GM12878 (cell line): Measurements from ENCODE around the gene YWHAG. TPM values are rescaled to one million over a fixed set of nuclear protein-coding genes. Genes with fewer than 3 reads are reported as not detected.

ENCODE experiments used
- ATAC-seq: fragments of 200-7000 bp; cut with Tn5 transposase; 3 replicates; pipeline ENCODE4 v1.9.1; 2020; ENCODE audit warnings: mild to moderate bottlenecking, moderate library complexity
- BruUV-seq: library from RNA; stranded (reverse); fragments of 400-500 nt; replicated peaks from 2 replicates; lab custom pipeline; 2021; lab: Mats Ljungman, UMichigan
- CTCF ChIA-PET: fragments of 300-600 bp; sonication (Branson Sonifier 250); formaldehyde crosslinking; extraction: SDS; loops from one replicate; lab custom pipeline; 2021; ENCODE audit warnings: inconsistent platforms; lab: Yijun Ruan, JAX
- POLR2A ChIA-PET: fragments of 350-600 bp; formaldehyde crosslinking; extraction: SDS; loops from one replicate; lab custom pipeline; 2021; ENCODE audit warnings: inconsistent platforms; lab: Charles Lee
- RAD21 ChIA-PET: fragments of 300-600 bp; sonication (Branson Sonifier 250); formaldehyde crosslinking; loops from one replicate; lab custom pipeline; 2023; ENCODE audit warnings: antibody characterized with exemption; ENCODE audit not compliant: unreplicated experiment; lab: Charles Lee
- SMC1A ChIA-PET: fragments of 300-600 bp; sonication (Branson Sonifier 250); formaldehyde crosslinking; loops from one replicate; lab custom pipeline; 2023; ENCODE audit not compliant: unreplicated experiment, uncharacterized antibody; lab: Charles Lee
- DNase-seq: peaks from one replicate; pipeline ENCODE4 v3.0.0-alpha.2; 2011; ENCODE audit warnings: low read depth, low spot score
- FAIRE-seq: peaks from 3 replicates; lab custom pipeline; 2011; peaks lifted over from hg19 to GRCh38; lab: Jason Lieb, UNC
- H2AFZ ChIP-seq: 2 replicates; pipeline ENCODE4 v1.6.0; 2011; ENCODE audit warnings: low read depth, low read length, control low read depth; ENCODE audit not compliant: control insufficient read depth
- H3K27ac ChIP-seq: 2 replicates; pipeline ENCODE4 v1.5.1; 2011; ENCODE audit warnings: control low read depth; ENCODE audit not compliant: control insufficient read depth, insufficient read depth
- H3K27me3 ChIP-seq, 2 experiments: replicated peaks in 1 of 2; 2 replicates each; pipeline versions ENCODE4 v1.6.0 to v1.6.1; 2011; ENCODE audit warnings: low read length in 1 of 2; ENCODE audit not compliant: control insufficient read depth in 2 of 2, insufficient read depth in 2 of 2
- H3K36me3 ChIP-seq, 2 experiments: 2 replicates each; pipeline ENCODE4 v1.5.1; 2011; ENCODE audit warnings: low read length in 1 of 2; ENCODE audit not compliant: control insufficient read depth in 2 of 2, insufficient read depth in 2 of 2
- H3K4me1 ChIP-seq: 2 replicates; pipeline ENCODE4 v1.6.1; 2011; ENCODE audit warnings: mild to moderate bottlenecking, low read length, moderate library complexity, mixed read lengths; ENCODE audit not compliant: control insufficient read depth, insufficient read depth
- H3K4me2 ChIP-seq: 2 replicates; pipeline ENCODE4 v1.6.0; 2011; ENCODE audit warnings: control low read depth; ENCODE audit not compliant: control insufficient read depth, insufficient read depth
- H3K4me3 ChIP-seq: fragments of 200-600 bp; sonication (generic); 2 replicates; pipeline ENCODE4 v1.5.1; 2016
- H3K79me2 ChIP-seq: 2 replicates; pipeline ENCODE4 v1.6.0; 2011; ENCODE audit warnings: low read length; ENCODE audit not compliant: control insufficient read depth, insufficient read depth
- H3K9ac ChIP-seq: 2 replicates; pipeline ENCODE4 v1.8.0; 2011; ENCODE audit warnings: low read length, control low read depth, mixed read lengths; ENCODE audit not compliant: control insufficient read depth, insufficient read depth
- H3K9me3 ChIP-seq: replicated peaks from 3 replicates; pipeline ENCODE4 v1.5.1; 2011; ENCODE audit warnings: mild to moderate bottlenecking, low read length; ENCODE audit not compliant: control insufficient read depth, insufficient read depth
- H4K20me1 ChIP-seq: 2 replicates; pipeline ENCODE4 v1.6.0; 2011; ENCODE audit not compliant: control insufficient read depth, insufficient read depth
- BMI1 ChIP-seq: fragments of 450-650 bp; IDR thresholded peaks from 2 replicates; pipeline ENCODE4 v1.6.1; 2016; ENCODE audit warnings: mild to moderate bottlenecking, moderate library complexity, borderline replicate concordance
- CREM ChIP-seq: IDR thresholded peaks from 2 replicates; pipeline ENCODE4 v1.6.1; 2014; ENCODE audit warnings: antibody characterized with exemption, low read depth
- FOS ChIP-seq: IDR thresholded peaks from 3 replicates; pipeline ENCODE4 v1.6.1; 2011; ENCODE audit warnings: borderline replicate concordance; ENCODE audit not compliant: insufficient read length; ENCODE audit errors: extremely low read depth
- HCFC1 ChIP-seq: fragments of 150-350 bp; IDR thresholded peaks from 2 replicates; pipeline ENCODE4 v1.6.1; 2014; ENCODE audit warnings: low read length
- IKZF2 ChIP-seq, 2 experiments: fragments of 450-650 bp; IDR thresholded peaks; 2 replicates each; pipeline ENCODE4 v1.6.1; 2017; ENCODE audit warnings: mild to moderate bottlenecking in 2 of 2, moderate library complexity in 2 of 2
- IRF4 ChIP-seq: IDR thresholded peaks from 2 replicates; pipeline ENCODE4 v1.6.1; 2011; ENCODE audit warnings: low read depth, low read length
- MYB ChIP-seq: fragments of 150-350 bp; IDR thresholded peaks from 2 replicates; pipeline ENCODE4 v1.6.1; 2014; ENCODE audit warnings: mild to moderate bottlenecking, low read depth, low read length, borderline replicate concordance
- MYC ChIP-seq: IDR thresholded peaks from 2 replicates; pipeline ENCODE4 v1.6.1; 2011; ENCODE audit warnings: mild to moderate bottlenecking, low read length, moderate library complexity, inconsistent platforms; ENCODE audit not compliant: insufficient read depth, insufficient replicate concordance, insufficient read length, severe bottlenecking
- NFIC ChIP-seq: IDR thresholded peaks from 2 replicates; pipeline ENCODE4 v1.6.1; 2012; ENCODE audit warnings: low read depth, mild to moderate bottlenecking, inconsistent platforms, low read length, moderate library complexity
- NR2C2 ChIP-seq: IDR thresholded peaks from 2 replicates; pipeline ENCODE4 v1.6.1; 2011; ENCODE audit warnings: borderline replicate concordance, low read depth; ENCODE audit not compliant: control insufficient read depth, insufficient read length
- SIN3A ChIP-seq: IDR thresholded peaks from 2 replicates; pipeline ENCODE4 v1.6.1; 2012; ENCODE audit warnings: low read depth, low read length, improper control_type of control experiment
- SP1 ChIP-seq: IDR thresholded peaks from one replicate; pipeline ENCODE4 v1.6.1; 2011; ENCODE audit warnings: low read depth, low read length
- SREBF2 ChIP-seq: IDR thresholded peaks from 2 replicates; pipeline ENCODE4 v1.6.1; 2012; ENCODE audit warnings: mild to moderate bottlenecking, low read length
- STAT3 ChIP-seq: IDR thresholded peaks from 2 replicates; pipeline ENCODE4 v1.6.1; 2011; ENCODE audit warnings: low read depth, low read length, improper control_type of control experiment
- SUZ12 ChIP-seq: fragments of 200-600 bp; sonication (generic); IDR thresholded peaks from one replicate; pipeline ENCODE4 v1.6.1; 2018; ENCODE audit warnings: antibody characterized with exemption, mild to moderate bottlenecking; ENCODE audit not compliant: unreplicated experiment
- TAF1 ChIP-seq: IDR thresholded peaks from 2 replicates; pipeline ENCODE4 v1.6.1; 2011; ENCODE audit warnings: mild to moderate bottlenecking, low read depth, low read length, borderline replicate concordance
- YY1 ChIP-seq: IDR thresholded peaks from 2 replicates; pipeline ENCODE4 v1.6.1; 2011; ENCODE audit warnings: low read depth, mild to moderate bottlenecking, low read length
- WGBS: methylation state at CpG from one replicate; pipeline ENCODE4 v1.1.6; 2016; ENCODE audit warnings: low lambda C conversion rate; ENCODE audit not compliant: insufficient replicate concordance, insufficient coverage; ENCODE audit errors: missing lambda C conversion rate; 5-methylcytosine and 5-hydroxymethylcytosine counted together
- in situ Hi-C: fragments of 300-500 bp; cut with MboI; formaldehyde crosslinking; loops from 9 replicates; pipeline ENCODE4 v1.14.3; 2018; ENCODE audit warnings: mixed read lengths
- intact Hi-C: fragments of 100-400 bp; cut with micrococcal nuclease; formaldehyde crosslinking; loops from one replicate; pipeline ENCODE4 v1.14.2; 2022; ENCODE audit not compliant: unreplicated experiment
- polyA plus RNA-seq, 11 experiments: library from polyadenylated mRNA; depleted of rRNA in 4 of 11; unstranded in 6 of 11; stranded (reverse) in 5 of 11; fragments of >200 nt; fragmentation: Nextera tagmentation in 4 of 11; fragmentation: Illumina TruSeq in 1 of 11; extraction: Ambion mirVana in 4 of 11; extraction: Trizol in 1 of 11; gene quantifications; 1 replicate in 1 of 11; 2 replicates in 10 of 11; pipeline versions ENCODE4 v1.2.1 to v1.2.3, GENCODE V29; 2011 to 2016; ENCODE audit warnings: inconsistent platforms in 2 of 11, missing spikeins in 2 of 11, low read depth in 1 of 11
- total RNA-seq, 4 experiments: library from RNA; depleted of rRNA in 3 of 4; stranded (reverse); fragments of >200 nt in 3 of 4; fragmentation: Illumina TruSeq in 1 of 4; extraction: Trizol in 1 of 4; gene quantifications; 2 replicates each; pipeline versions ENCODE4 v1.2.1 to v1.2.3, GENCODE V29; 2013 to 2021

The YWHAG gene
- total and polyA plus RNA-seq, 10 of the 15 experiments (the other 5 are each of a cell fraction or from before 2014, with no cell fraction given): 20.2 to 157 (median 41.3) TPM

DNA sequence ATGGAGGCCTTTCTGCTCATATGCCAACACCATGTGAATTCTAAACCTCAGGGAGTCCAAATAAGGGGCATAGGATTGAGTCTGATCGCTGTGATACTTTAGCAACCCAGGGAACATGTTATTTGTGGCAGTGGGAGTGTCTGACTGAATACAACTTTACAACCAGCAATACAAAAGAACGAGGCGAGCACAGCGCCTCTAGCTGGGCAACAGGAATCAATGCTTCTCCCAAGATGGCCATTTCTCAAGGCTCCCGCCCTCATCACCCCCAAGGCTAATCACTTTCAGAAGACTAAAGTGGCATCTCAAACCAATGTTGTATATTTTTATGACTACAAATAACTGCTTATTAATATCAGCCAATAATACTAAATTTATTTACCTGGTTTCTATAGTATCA is 28.1 kb downstream of the YWHAG start:
- ChIA-PET SMC1A (no interaction called here), RAD21 (interaction anchor here (0.9 kb wide), 1 partner anchor 156 kb away, joined by 4 read pairs; no protein-coding TSS in a partner anchor), CTCF (interaction anchor here (0.5 kb wide), 1 partner anchor 200 kb away, joined by 3 read pairs; no protein-coding TSS in a partner anchor), POLR2A (interaction anchor here (0.6 to 1.1 kb wide), 2 partner anchors 11 to 45 kb away, joined by 3 read pairs; no protein-coding TSS in a partner anchor)
- Histone ChIP-seq H3K9me3 (no peaks in the 10 kb centered on the region), H3K4me1 (no peaks in the 10 kb centered on the region), H3K36me3 (peaks cover 15 to 32% of the 10 kb centered on the region in 2 experiments), H3K27me3 (no peaks in the 10 kb centered on the region), H3K4me2 (no peak overlapping the region), H3K4me3 (no peak overlapping the region), H3K9ac (no peak overlapping the region), H3K27ac (no peak overlapping the region), H4K20me1 (peaks cover 12% of the 10 kb centered on the region), H3K79me2 (peaks cover 40% of the 10 kb centered on the region), H2AFZ (no peak overlapping the region)
- no peak for DNase-seq
- no peak for FAIRE-seq
- no TSS peak for BruUV-seq
- ATAC-seq: no peak
- in situ Hi-C loops: no loop called here
- 95% methylated on average over 5 of the region's 5 CpGs for WGBS
- TF ChIP-seq TAF1 (no peak), MYB (no peak), STAT3 (no peak), NR2C2 (no peak), SIN3A (no peak), SP1 (no peak), IRF4 (no peak), HCFC1 (no peak), IKZF2 (IDR thresholded peaks at IDR 0.05) (no peak)
- intact Hi-C loops: no loop called here

DNA sequence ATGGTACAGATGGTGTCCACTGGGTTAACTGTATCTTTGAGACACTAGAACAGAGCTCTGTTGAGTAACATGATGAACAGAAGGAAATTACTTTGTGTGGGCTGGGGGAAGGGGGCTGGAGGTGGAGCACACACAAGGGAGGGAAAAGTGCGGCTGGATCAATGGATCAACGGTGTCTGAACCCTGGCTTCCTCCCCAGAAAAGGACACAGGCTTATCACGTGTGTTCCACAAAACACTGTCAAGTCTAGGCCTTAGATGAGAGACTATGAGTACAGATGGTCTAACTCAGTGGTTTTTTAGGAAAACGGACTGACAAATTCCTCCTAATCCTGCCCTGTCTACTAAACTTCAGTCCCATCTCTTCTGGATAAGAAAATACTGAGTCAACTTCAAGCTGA is 28.5 kb downstream of the YWHAG start:
- peaks cover 36% of the 10 kb centered on the region for H3K79me2 ChIP-seq
- TF ChIP-seq CREM (no peak), MYC (no peak), YY1 (no peak), FOS (no peak), NFIC (no peak), BMI1 (no peak), SUZ12 (no peak), SREBF2 (no peak)
- no peak overlapping the region for H3K4me2 ChIP-seq
- ATAC-seq (no peak), FAIRE-seq (no peak), DNase-seq (no peak)
- no peaks in the 10 kb centered on the region for H3K4me1 ChIP-seq
- no peak overlapping the region for H3K9ac ChIP-seq
- H4K20me1 ChIP-seq: peaks cover 12% of the 10 kb centered on the region
- no peaks in the 10 kb centered on the region for H3K9me3 ChIP-seq
- no peak overlapping the region for H3K27ac ChIP-seq
- in situ Hi-C loops: no loop called here
- BruUV-seq: no TSS peak
- no peak overlapping the region for H2AFZ ChIP-seq
- ChIA-PET RAD21 (interaction anchor here (0.5 kb wide), 1 partner anchor 146 kb away, joined by 3 read pairs; no protein-coding TSS in a partner anchor), CTCF (no interaction called here), SMC1A (no interaction called here), POLR2A (interaction anchor here (1.1 kb wide), 1 partner anchor 11 kb away, joined by 3 read pairs; no protein-coding TSS in a partner anchor)
- no peaks in the 10 kb centered on the region for H3K27me3 ChIP-seq
- peaks cover 15 to 33% of the 10 kb centered on the region in 2 experiments for H3K36me3 ChIP-seq
- no peak overlapping the region for H3K4me3 ChIP-seq
- 98% methylated on average over 4 of the region's 4 CpGs for WGBS
- intact Hi-C loops: no loop called here
